Fibroblast of upper back skin (primary cell): ENCODE data around the gene NDUFC1.

Experiments used
- DNase-seq: peaks from one replicate; pipeline ENCODE4 v3.0.0-alpha.2; 2013

NDUFC1 gene

GRCh38 chr4:139247241-139247640 is 55.0 kb downstream of the NDUFC1 start:
- peak; percentile 50 for DNase-seq

DNA sequence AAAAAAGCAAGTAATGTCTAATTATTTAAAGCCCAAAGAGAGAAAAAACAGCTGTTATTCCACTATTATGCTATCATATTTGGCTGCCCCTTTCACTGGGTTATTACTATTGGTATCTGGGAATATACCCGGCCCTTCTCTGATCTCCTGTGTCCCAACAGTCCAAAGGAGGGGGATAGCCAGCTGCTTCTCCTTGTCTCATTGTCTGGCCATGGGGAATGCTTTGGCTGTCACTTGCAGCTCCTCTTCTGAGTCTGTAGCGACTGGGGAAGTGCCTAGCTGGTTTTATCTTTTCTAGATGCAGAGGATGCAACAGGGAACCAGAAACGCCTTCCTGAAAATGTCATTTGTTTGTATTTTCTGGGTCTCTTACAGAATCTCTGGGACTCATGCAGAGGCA is 56.1 kb downstream of the NDUFC1 start:
- DNase-seq, result no peak

- peak; percentile 77 for DNase-seq
Measured at GRCh38 chr4:139245590-139245989, 56.7 kb downstream of the NDUFC1 start.

GRCh38 chr4:139243448-139244365 is 58.6 kb downstream of the NDUFC1 start:
- DNase-seq, result peak; percentile 97

GRCh38 chr4:139242511-139243051 is 59.7 kb downstream of the NDUFC1 start:
- peak; percentile 87 for DNase-seq

- DNase-seq, result no peak
Measured at GRCh38 chr4:139241784-139242151, 60.5 kb downstream of the NDUFC1 start.

DNA sequence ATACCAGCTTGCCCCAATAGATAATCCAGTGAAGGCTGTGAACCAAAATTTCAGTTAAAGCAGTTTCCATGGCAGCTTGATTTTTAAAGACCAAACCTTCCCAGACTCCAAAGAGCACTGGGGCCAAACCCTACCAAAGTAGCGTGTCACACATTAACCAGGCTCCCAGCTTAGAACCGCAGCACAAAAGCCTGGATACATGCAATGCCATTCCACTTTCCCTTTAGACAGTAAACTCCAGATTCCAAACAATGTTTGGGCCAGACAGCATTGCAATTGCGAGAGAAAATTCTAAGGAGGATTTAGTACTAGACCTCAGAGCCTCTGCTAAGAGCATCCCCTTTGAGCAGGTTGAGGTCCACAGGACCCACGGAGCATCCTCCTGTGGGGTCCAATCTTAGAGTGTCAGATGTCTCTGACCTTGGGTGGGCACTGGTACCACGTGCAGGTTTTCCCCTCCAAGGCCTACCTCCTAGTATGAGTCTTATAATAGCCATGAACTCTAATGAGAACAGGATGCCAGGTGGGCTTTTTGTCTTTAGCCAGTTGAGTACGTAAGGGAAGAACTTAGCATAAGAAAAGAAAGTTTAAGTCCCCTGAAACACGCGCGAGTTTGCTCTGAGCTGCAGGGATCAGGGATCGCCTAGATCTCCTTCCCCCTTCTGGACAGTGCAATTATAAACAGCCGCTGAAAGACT is 61.0 kb downstream of the NDUFC1 start:
- no peak for DNase-seq
